Suprapubic skin (tissue), 4 donors: Measurements from ENCODE around the gene CRLF3.

ENCODE experiments used
- POLR2A ChIP-seq, 2 donors: fragments of 450-650 bp; IDR thresholded peaks; one replicate each; pipeline ENCODE4 v1.6.1; 2017; ENCODE audit warnings: antibody characterized with exemption in 2 of 2, mild to moderate bottlenecking in 2 of 2, moderate library complexity in 2 of 2
- POLR2AphosphoS5 ChIP-seq, 3 donors: sonication (generic); formaldehyde crosslinking; IDR thresholded peaks; one replicate each; pipeline ENCODE4 v1.6.1; 2017; ENCODE audit warnings: antibody characterized with exemption in 3 of 3
- TF ChIP-seq, protein P1 (sequence below), 2 donors: fragments of 200-600 bp in 1 of 2; fragments of 450-650 bp in 1 of 2; sonication (generic) in 1 of 2; IDR thresholded peaks; one replicate each; pipeline ENCODE4 v1.5.1; 2016 to 2019; ENCODE audit warnings: antibody characterized with exemption in 2 of 2, mild to moderate bottlenecking in 1 of 2, moderate library complexity in 1 of 2

DNA sequence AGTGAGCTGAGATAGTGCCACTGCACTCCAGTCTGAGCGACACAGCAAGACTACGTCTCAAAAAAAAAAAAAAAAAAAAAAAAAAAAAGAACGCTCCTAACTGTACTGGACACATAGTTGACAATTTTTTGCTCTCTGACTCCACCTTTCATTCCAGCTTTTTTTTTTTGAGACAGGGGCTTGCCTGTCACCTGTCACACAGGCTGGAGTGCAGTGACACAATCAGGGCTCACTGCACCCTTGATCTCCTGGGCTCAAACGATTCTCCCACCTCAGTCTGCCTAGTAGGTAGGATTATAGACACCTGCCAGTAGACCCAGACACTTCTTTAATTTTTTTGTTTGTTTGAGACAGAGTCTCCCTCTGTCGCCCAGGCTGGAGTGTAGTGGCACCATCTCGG is 2.6 kb upstream of the CRLF3 start:
- TF ChIP-seq POLR2A (IDR thresholded peaks at IDR 0.05) (no peak), POLR2AphosphoS5 (IDR thresholded peaks at IDR 0.05) (no peak)
- TF ChIP-seq, protein P1, sequence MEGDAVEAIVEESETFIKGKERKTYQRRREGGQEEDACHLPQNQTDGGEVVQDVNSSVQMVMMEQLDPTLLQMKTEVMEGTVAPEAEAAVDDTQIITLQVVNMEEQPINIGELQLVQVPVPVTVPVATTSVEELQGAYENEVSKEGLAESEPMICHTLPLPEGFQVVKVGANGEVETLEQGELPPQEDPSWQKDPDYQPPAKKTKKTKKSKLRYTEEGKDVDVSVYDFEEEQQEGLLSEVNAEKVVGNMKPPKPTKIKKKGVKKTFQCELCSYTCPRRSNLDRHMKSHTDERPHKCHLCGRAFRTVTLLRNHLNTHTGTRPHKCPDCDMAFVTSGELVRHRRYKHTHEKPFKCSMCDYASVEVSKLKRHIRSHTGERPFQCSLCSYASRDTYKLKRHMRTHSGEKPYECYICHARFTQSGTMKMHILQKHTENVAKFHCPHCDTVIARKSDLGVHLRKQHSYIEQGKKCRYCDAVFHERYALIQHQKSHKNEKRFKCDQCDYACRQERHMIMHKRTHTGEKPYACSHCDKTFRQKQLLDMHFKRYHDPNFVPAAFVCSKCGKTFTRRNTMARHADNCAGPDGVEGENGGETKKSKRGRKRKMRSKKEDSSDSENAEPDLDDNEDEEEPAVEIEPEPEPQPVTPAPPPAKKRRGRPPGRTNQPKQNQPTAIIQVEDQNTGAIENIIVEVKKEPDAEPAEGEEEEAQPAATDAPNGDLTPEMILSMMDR (IDR thresholded peaks at IDR 0.05) = no peak
